ENCODE data around the gene CCDC85A.

- no peak for TF ChIP-seq RAD21 (IDR thresholded peaks at IDR 0.05; ENCODE audit: low read depth)
- no peak for TF ChIP-seq EP300 (IDR thresholded peaks at IDR 0.05; ENCODE audit: borderline replicate concordance)
- TF ChIP-seq TEAD4 (IDR thresholded peaks at IDR 0.05), result no peak
These were observed 85.1 kb downstream of the CCDC85A start for GRCh38 chr2:56268856-56269255.

Measured in Ishikawa (cell line).